IMR-90 (cell line): ENCODE results near the gene CTSL. TPM values are rescaled to one million over a fixed set of nuclear protein-coding genes. Genes with fewer than 3 reads are reported as not detected.

Experiments
- ATAC-seq: fragments of 200-7000 bp; cut with Tn5 transposase; 2 replicates; pipeline ENCODE4 v1.9.1; 2020; ENCODE audit warnings: low read depth, mild to moderate bottlenecking, moderate library complexity
- BruUV-seq: library from RNA; stranded (reverse); fragments of 400-500 nt; replicated peaks from 2 replicates; lab custom pipeline; 2021; lab: Mats Ljungman, UMichigan
- CTCF ChIA-PET: fragments of 300-600 bp; formaldehyde crosslinking; extraction: SDS; loops from one replicate; lab custom pipeline; 2021; ENCODE audit warnings: antibody characterized with exemption; lab: Yijun Ruan, JAX
- POLR2A ChIA-PET: fragments of 300-600 bp; sonication (Branson Sonifier 250); formaldehyde crosslinking; loops from one replicate; lab custom pipeline; 2022; ENCODE audit warnings: antibody characterized with exemption; ENCODE audit not compliant: unreplicated experiment; lab: Charles Lee
- DNase-seq: peaks from one replicate; pipeline ENCODE4 v3.0.0; 2013
- H2AFZ ChIP-seq: replicated peaks from 2 replicates; pipeline ENCODE3; 2013; ENCODE audit warnings: low read length, mild to moderate bottlenecking; ENCODE audit not compliant: poor library complexity
- H2AK5ac ChIP-seq: 2 replicates; pipeline ENCODE4 v1.6.1; 2013; ENCODE audit warnings: low read depth, low read length, inconsistent platforms
- H2AK9ac ChIP-seq: replicated peaks from 2 replicates; pipeline ENCODE3; 2013; ENCODE audit warnings: mild to moderate bottlenecking, low read depth, low read length, moderate library complexity; ENCODE audit not compliant: poor library complexity
- H2BK120ac ChIP-seq: 2 replicates; pipeline ENCODE4 v1.6.1; 2013; ENCODE audit warnings: low read depth, low read length, inconsistent platforms
- H2BK15ac ChIP-seq: 3 replicates; pipeline ENCODE4 v1.6.1; 2013; ENCODE audit warnings: low read depth, low read length, inconsistent platforms
- H2BK20ac ChIP-seq: 2 replicates; pipeline ENCODE4 v1.6.1; 2013; ENCODE audit warnings: low read depth, mild to moderate bottlenecking, inconsistent platforms, low read length, moderate library complexity
- H2BK5ac ChIP-seq: 2 replicates; pipeline ENCODE4 v1.6.1; 2013; ENCODE audit warnings: mild to moderate bottlenecking, low read depth, low read length, inconsistent platforms; ENCODE audit not compliant: poor library complexity, severe bottlenecking
- H3K14ac ChIP-seq: replicated peaks from 2 replicates; pipeline ENCODE4 v1.6.1; 2013; ENCODE audit warnings: low read depth, low read length, inconsistent platforms
- H3K18ac ChIP-seq: 2 replicates; pipeline ENCODE4 v1.6.1; 2013; ENCODE audit warnings: low read depth, low read length, control low read depth
- H3K23ac ChIP-seq: 2 replicates; pipeline ENCODE4 v1.6.1; 2013; ENCODE audit warnings: low read depth, low read length, inconsistent platforms
- H3K27ac ChIP-seq: 2 replicates; pipeline ENCODE4 v1.5.1; 2013; ENCODE audit warnings: mild to moderate bottlenecking, control low read depth, low read length; ENCODE audit not compliant: insufficient read depth
- H3K27me3 ChIP-seq: 2 replicates; pipeline ENCODE4 v1.6.1; 2013; ENCODE audit warnings: low read length; ENCODE audit not compliant: control insufficient read depth, insufficient read depth
- H3K36me3 ChIP-seq: 2 replicates; pipeline ENCODE4 v1.6.1; 2013; ENCODE audit warnings: low read length, mixed read lengths; ENCODE audit not compliant: control insufficient read depth, insufficient read depth
- H3K4ac ChIP-seq: 2 replicates; pipeline ENCODE4 v1.6.1; 2013; ENCODE audit warnings: low read depth, low read length, inconsistent platforms
- H3K4me1 ChIP-seq: 2 replicates; pipeline ENCODE4 v1.6.1; 2013; ENCODE audit warnings: low read length, mixed read lengths; ENCODE audit not compliant: control insufficient read depth, insufficient read depth
- H3K4me2 ChIP-seq: 2 replicates; pipeline ENCODE4 v1.6.1; 2013; ENCODE audit warnings: low read depth, mild to moderate bottlenecking, control low read depth, low read length, moderate library complexity
- H3K4me3 ChIP-seq: 2 replicates; pipeline ENCODE4 v1.5.1; 2013; ENCODE audit warnings: low read depth, mild to moderate bottlenecking, control low read depth, low read length, moderate library complexity; ENCODE audit not compliant: insufficient read depth
- H3K56ac ChIP-seq: 2 replicates; pipeline ENCODE4 v1.6.1; 2013; ENCODE audit warnings: low read length, inconsistent platforms; ENCODE audit not compliant: insufficient read depth; ENCODE audit errors: extremely low read depth
- H3K79me1 ChIP-seq, 2 experiments: 2 replicates each; pipeline ENCODE4 v1.6.1; 2013; ENCODE audit warnings: low read length in 2 of 2, inconsistent platforms in 1 of 2, low read depth in 1 of 2
- H3K9ac ChIP-seq: 2 replicates; pipeline ENCODE4 v1.6.1; 2013; ENCODE audit warnings: low read depth, low read length, control low read depth
- H3K9me1 ChIP-seq: 2 replicates; pipeline ENCODE4 v1.6.1; 2013; ENCODE audit warnings: low read length, inconsistent platforms; ENCODE audit not compliant: insufficient read depth
- H3K9me3 ChIP-seq: 2 replicates; pipeline ENCODE4 v1.6.1; 2013; ENCODE audit warnings: low read length; ENCODE audit not compliant: control insufficient read depth, insufficient read depth
- H4K20me1 ChIP-seq: 2 replicates; pipeline ENCODE4 v1.6.1; 2013; ENCODE audit warnings: low read length, inconsistent platforms; ENCODE audit not compliant: insufficient read depth
- H4K5ac ChIP-seq: 2 replicates; pipeline ENCODE4 v1.6.1; 2013; ENCODE audit warnings: mild to moderate bottlenecking, low read depth, low read length, control low read depth
- H4K8ac ChIP-seq, 2 experiments: 2 replicates each; pipeline ENCODE4 v1.6.1; 2013; ENCODE audit warnings: low read depth in 2 of 2, low read length in 2 of 2, control low read depth in 1 of 2, inconsistent platforms in 1 of 2
- H4K91ac ChIP-seq: 2 replicates; pipeline ENCODE4 v1.6.1; 2013; ENCODE audit warnings: low read depth, low read length, inconsistent platforms; ENCODE audit not compliant: insufficient read depth
- BHLHE40 ChIP-seq: fragments of 150-350 bp; IDR thresholded peaks from 2 replicates; pipeline ENCODE4 v1.6.1; 2016; ENCODE audit warnings: mild to moderate bottlenecking, low read depth, low read length
- CEBPB ChIP-seq: IDR thresholded peaks from 2 replicates; pipeline ENCODE4 v1.6.1; 2012; ENCODE audit warnings: low read depth, low read length, improper control_type of control experiment
- CHD1 ChIP-seq: IDR thresholded peaks from 2 replicates; pipeline ENCODE4 v1.6.1; 2012; ENCODE audit warnings: low read depth, low read length, improper control_type of control experiment
- CTCF ChIP-seq: conservative IDR thresholded peaks from 2 replicates; pipeline ENCODE4 v1.5.1; 2012; ENCODE audit warnings: mild to moderate bottlenecking, low read depth, low read length, improper control_type of control experiment
- ELK1 ChIP-seq: fragments of 150-350 bp; IDR thresholded peaks from 2 replicates; pipeline ENCODE4 v1.6.1; 2016; ENCODE audit warnings: low read depth, mild to moderate bottlenecking, low read length, moderate library complexity, borderline replicate concordance
- FOS ChIP-seq: fragments of 150-350 bp; IDR thresholded peaks from 2 replicates; pipeline ENCODE4 v1.6.1; 2016; ENCODE audit warnings: low read depth, low read length
- MAFK ChIP-seq: IDR thresholded peaks from 2 replicates; pipeline ENCODE4 v1.6.1; 2012; ENCODE audit warnings: low read depth, low read length, improper control_type of control experiment
- MAZ ChIP-seq: IDR thresholded peaks from 2 replicates; pipeline ENCODE4 v1.6.1; 2012; ENCODE audit warnings: low read depth, mild to moderate bottlenecking, low read length, improper control_type of control experiment, moderate library complexity, borderline replicate concordance
- MXI1 ChIP-seq: IDR thresholded peaks from 2 replicates; pipeline ENCODE4 v1.6.1; 2012; ENCODE audit warnings: low read depth, mild to moderate bottlenecking, low read length, moderate library complexity, borderline replicate concordance
- NFE2L2 ChIP-seq: fragments of 150-350 bp; IDR thresholded peaks from 2 replicates; pipeline ENCODE4 v1.6.1; 2016; ENCODE audit warnings: low read depth, mild to moderate bottlenecking, low read length
- POLR2A ChIP-seq: IDR thresholded peaks from 2 replicates; pipeline ENCODE4 v1.6.1; 2012; ENCODE audit warnings: mild to moderate bottlenecking, low read depth, low read length
- RAD21 ChIP-seq: IDR thresholded peaks from 2 replicates; pipeline ENCODE4 v1.6.1; 2012; ENCODE audit warnings: low read length, improper control_type of control experiment
- RCOR1 ChIP-seq: IDR thresholded peaks from 2 replicates; pipeline ENCODE4 v1.6.1; 2012; ENCODE audit warnings: mild to moderate bottlenecking, low read length, improper control_type of control experiment; ENCODE audit not compliant: insufficient replicate concordance
- RFX5 ChIP-seq: IDR thresholded peaks from 2 replicates; pipeline ENCODE4 v1.8.0; 2012; ENCODE audit warnings: low read depth, mild to moderate bottlenecking, low read length, moderate library complexity
- SMC3 ChIP-seq: fragments of 150-350 bp; IDR thresholded peaks from 2 replicates; pipeline ENCODE4 v1.6.1; 2016; ENCODE audit warnings: low read depth, mild to moderate bottlenecking, antibody characterized with exemption, low read length, moderate library complexity
- USF2 ChIP-seq: fragments of 150-350 bp; IDR thresholded peaks from 2 replicates; pipeline ENCODE4 v1.6.1; 2017; ENCODE audit warnings: mild to moderate bottlenecking, antibody characterized with exemption, low read length, low read depth
- WGBS, 2 experiments: methylation state at CpG; one replicate each; pipeline versions ENCODE4 v1.1.5 to v1.1.7; 2013; ENCODE audit warnings: missing lambda C conversion rate in 2 of 2; ENCODE audit not compliant: insufficient read length in 1 of 2; ENCODE audit errors: extremely low coverage in 2 of 2; 5-methylcytosine and 5-hydroxymethylcytosine counted together
- dilution Hi-C: fragments of 300-500 bp; cut with HindIII; formaldehyde crosslinking; loops from one replicate; pipeline ENCODE4 v1.14.3; 2018; ENCODE audit warnings: low sequenced_read_pairs; ENCODE audit not compliant: unreplicated experiment
- in situ Hi-C: fragments of 300-500 bp; cut with MboI; formaldehyde crosslinking; loops from 3 replicates; pipeline ENCODE4 v1.14.3; 2019; ENCODE audit warnings: low sequenced_read_pairs, inconsistent platforms, mixed read lengths
- intact Hi-C: fragments of 100-400 bp; cut with micrococcal nuclease; formaldehyde crosslinking; loops from 2 replicates; pipeline ENCODE4 v1.10.0; 2022
- polyA plus RNA-seq, 3 experiments: library from polyadenylated mRNA; depleted of rRNA; stranded (reverse); fragments of >200 nt; gene quantifications; 2 replicates each; pipeline ENCODE4 v1.2.3, GENCODE V29; 2012; ENCODE audit warnings: low replicate concordance in 1 of 3
- total RNA-seq: library from RNA; depleted of rRNA; stranded (reverse); fragments of >200 nt; gene quantifications from 2 replicates; pipeline ENCODE4 v1.2.3, GENCODE V29; 2012

Gene CTSL
- total and polyA plus RNA-seq, 2 of the 4 experiments (the other 2 are of a cell fraction), result 57.0 to 112 TPM

DNA sequence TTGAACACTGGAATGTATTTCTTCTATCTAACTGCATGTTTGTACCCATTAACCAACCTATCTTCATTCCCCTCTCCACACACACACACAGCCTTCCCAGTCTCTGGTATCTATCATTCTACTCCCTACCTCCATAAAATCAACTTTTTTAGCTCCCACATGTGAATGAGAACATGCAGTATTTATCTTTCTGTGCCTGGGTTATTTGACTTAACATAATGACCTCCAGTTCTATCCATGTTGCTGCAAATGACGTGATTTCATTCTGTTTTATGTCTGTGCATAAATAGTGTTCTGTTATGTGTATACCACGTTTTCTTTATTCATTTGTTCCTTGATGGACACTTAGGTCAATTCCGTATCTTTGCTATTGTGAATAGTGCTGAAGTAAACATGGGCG is 38.7 kb upstream of the CTSL start:
- Histone ChIP-seq H2BK20ac (no peak overlapping the region), H3K9ac (no peak overlapping the region), H2BK5ac (no peak overlapping the region), H3K4me3 (no peak overlapping the region), H3K4me1 (peaks cover 4% of the 10 kb centered on the region), H3K4ac (no peak overlapping the region), H2BK15ac (no peak overlapping the region), H3K27ac (no peak overlapping the region), H2AK5ac (no peak overlapping the region), H3K14ac (no peak overlapping the region), H4K20me1 (no peaks in the 10 kb centered on the region), H4K5ac (no peak overlapping the region), H2AFZ (no peak overlapping the region), H3K27me3 (peaks cover 2% of the 10 kb centered on the region), H3K79me1 (no peaks in the 10 kb centered on the region), H3K9me3 (no peaks in the 10 kb centered on the region), H2BK120ac (no peak overlapping the region), H3K23ac (no peak overlapping the region), H3K36me3 (no peaks in the 10 kb centered on the region), H3K56ac (no peak overlapping the region), H4K91ac (no peak overlapping the region), H3K18ac (no peak overlapping the region), H3K4me2 (no peak overlapping the region), H4K8ac (no peak overlapping the region), H2AK9ac (no peak overlapping the region), H3K9me1 (no peaks in the 10 kb centered on the region)
- intact Hi-C loops (no loop called here), dilution Hi-C loops (no loop called here), in situ Hi-C loops (loop anchor here (25.0 kb wide), 2 partner anchors 350 to 1325 kb away; no protein-coding TSS in a partner anchor)
- whole genome bisulfite sequencing, 2 experiments, result no CpG with 5 or more reads among the region's 4 CpGs
- CTCF ChIA-PET, result interaction anchor here (0.7 to 1.5 kb wide), 3 partner anchors 16 to 125 kb away, joined by 3 to 7 read pairs (median 7); no protein-coding TSS in a partner anchor
- ATAC-seq, result no peak
- POLR2A ChIA-PET, result no interaction called here
- no peak for TF ChIP-seq CEBPB
- TF ChIP-seq FOS, result no peak
- no peak for TF ChIP-seq MAZ
- no peak for TF ChIP-seq RFX5
- no peak for TF ChIP-seq RAD21
- TF ChIP-seq NFE2L2, result no peak
- no peak for TF ChIP-seq CTCF
- no peak for TF ChIP-seq RCOR1
- no peak for TF ChIP-seq CHD1
- TF ChIP-seq BHLHE40, result no peak
- TF ChIP-seq SMC3, result no peak
- TF ChIP-seq USF2, result no peak
- TF ChIP-seq MXI1, result no peak
- no peak for TF ChIP-seq ELK1
- TF ChIP-seq POLR2A, result no peak
- no peak for TF ChIP-seq MAFK
- no peak for DNase-seq
- no TSS peak for BruUV-seq
